Limb (tissue), 2 donors: ENCODE results near the gene PDZRN3.

Source experiments
- DNase-seq, 2 donors: peaks; one replicate each; pipeline ENCODE4 v3.0.0-alpha.2; 2016; ENCODE audit errors: extremely low spot score in 2 of 2

Gene PDZRN3

DNA sequence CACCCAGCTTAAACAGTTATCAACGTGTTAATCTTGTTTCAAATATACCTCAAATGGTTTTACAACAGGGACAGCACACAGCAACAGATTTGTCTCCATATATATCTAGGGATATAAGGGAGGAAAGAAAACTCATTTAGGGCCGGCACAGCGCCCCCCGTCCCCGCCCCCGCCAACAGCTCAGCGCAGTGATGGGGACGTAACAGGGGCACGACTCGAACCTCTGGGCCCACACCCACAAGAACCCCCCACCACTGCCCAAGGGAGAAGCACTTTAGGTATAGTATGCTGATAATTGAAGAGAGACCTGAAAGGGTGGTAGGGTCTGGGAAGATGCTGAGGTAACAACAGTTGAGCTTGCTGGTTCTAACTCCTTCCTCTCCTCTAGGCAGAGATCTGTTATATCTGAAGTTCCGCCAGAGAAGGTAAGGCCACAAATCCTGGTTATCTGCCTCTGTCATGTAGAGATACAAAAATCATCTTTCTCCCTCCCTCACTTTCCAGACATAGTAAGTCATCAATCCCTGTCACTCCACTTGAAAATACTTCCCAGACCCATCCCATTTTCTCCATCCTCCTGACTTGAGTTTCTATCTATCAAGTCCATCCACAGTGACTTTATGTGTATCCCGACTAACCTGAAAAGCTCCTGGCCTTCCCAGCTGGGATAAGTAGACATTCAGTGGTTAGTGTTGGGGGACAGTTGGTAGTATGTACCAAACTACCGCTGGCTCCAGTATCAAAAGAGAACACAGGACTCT is 126.9 kb downstream of the PDZRN3 start:
- DNase-seq = no peak

DNA sequence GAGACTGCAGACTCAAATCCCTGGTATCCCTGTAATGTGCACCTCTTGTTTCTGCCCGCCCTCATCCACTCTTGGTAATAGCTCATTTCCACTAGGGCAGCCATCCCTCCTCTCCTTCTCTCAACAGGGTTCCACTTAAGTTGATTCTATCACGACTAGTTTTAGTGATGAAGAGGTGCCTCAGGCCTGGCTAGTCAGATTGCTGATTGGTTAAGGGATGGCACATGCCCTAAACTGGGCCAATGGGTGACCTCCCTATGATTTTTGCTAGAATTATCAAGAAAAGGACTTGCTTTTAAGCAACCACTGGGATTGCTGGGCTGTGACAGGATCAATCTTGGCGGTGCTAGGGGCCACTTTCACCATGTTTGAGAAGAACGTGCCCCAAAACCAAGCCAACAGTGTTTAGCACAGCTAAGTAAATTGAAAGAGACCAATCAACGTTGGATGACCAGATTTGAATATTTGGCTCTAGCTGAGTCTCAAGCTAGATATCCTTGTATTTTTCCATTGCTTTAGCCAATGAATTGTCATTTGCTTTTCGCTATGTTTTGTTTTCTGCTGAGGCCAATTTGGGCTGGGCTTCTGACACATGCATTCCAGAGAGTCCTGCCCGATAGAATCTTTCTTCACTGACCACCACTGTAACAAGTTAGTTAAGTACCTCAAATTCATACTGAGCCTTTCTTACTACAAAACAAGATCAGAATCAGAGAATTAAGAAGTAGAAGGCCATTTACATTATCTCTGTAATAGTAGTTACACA is 131.0 kb downstream of the PDZRN3 start:
- no peak for DNase-seq

DNA sequence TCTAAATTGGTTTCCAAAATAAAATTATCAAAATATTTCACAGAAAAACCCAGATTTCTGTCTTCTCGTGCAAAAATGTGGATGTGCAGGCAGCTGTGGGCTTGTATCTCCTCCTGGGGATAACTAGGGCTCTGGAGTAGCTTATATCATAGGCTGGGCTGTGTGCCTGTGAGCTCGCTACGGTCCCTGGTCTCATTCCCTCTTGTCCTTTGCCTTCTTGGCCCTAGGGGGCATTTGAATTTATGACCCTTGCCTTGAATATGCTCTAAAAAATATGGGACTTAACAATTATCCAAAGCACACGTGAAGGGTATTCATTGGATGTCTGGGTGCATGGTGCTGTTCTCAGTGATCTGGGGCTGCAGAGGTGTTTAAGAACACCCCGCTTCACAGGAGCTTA is 132.6 kb downstream of the PDZRN3 start:
- no peak for DNase-seq

DNA sequence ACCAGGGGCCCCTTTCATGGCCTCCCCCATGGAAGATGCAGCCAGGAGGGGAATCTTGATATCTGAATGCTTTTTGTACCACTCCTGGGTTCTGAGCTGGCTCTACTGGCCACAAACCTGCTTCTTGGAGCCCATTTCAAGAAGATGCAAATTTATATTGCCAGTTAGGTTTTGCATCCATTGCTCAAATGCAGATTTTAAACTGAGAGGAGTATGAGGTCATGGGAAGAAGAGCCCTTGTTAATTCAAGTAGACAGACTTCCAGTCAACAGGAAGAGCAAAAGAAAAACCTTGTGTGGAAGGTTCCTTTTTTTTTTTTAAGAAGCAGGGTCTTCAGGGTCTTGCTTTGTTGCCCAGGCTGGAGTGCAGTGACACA is 133.5 kb downstream of the PDZRN3 start:
- no peak for DNase-seq

DNA sequence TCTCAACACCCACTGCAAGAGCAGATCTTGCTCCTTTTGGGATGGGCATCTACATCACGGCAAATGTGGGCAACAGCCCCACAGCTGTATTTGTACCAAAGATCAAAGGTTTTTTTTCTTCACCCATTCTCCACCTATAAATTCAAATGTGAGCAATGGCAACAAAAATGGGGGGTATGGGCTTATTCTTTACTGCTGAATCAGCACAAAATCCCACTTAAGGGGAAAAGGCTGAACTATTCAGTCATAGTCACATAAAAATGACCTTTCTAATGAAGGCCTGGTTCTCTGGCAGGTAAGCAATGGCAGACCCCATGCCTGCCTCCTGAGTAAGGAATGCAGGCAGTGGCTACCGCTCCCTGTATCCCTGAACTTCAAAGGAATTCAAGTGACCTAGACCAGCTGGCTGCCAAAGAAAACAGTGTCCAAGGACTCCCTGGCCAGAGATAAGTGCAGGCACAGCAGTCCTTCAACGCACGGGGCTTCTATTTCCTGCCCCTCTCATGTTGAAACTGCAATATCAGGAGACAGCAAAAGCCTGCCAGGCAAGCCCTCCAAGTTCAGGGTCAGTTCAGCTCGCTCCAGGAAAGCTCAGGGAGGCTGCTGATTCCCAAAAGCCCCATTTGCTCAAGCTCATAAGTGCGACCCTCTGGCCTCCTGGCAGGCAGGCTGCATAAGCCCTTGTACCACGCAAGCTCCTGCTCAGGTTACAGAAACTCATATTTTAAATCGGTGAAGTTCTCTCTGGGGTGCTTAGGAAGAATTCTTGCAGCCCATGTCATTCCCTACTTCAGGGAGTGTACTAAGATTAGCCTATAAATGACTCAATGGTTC is 134.1 kb downstream of the PDZRN3 start:
- no peak for DNase-seq

DNA sequence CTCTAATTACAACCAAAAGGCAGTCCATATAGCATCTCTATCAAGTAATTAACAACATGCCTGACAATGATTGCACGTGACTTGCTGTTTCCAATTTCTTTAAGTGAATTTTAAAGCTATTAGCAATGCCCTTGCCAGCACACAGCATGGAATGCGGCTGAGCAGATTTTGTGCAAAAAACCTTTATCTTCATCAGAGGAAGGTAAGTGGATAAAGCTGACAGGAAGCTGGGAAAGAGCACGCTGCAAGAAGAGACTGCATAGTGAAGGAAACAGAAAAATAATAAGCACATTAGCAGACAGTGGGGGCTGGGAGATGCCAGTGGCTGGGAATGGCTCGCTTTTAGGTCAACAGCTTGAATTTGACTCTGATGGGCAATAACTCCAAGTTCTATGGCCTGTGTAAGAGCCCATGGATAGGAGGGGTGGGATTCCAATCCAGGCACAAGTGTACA is 138.8 kb downstream of the PDZRN3 start:
- DNase-seq = no peak

DNA sequence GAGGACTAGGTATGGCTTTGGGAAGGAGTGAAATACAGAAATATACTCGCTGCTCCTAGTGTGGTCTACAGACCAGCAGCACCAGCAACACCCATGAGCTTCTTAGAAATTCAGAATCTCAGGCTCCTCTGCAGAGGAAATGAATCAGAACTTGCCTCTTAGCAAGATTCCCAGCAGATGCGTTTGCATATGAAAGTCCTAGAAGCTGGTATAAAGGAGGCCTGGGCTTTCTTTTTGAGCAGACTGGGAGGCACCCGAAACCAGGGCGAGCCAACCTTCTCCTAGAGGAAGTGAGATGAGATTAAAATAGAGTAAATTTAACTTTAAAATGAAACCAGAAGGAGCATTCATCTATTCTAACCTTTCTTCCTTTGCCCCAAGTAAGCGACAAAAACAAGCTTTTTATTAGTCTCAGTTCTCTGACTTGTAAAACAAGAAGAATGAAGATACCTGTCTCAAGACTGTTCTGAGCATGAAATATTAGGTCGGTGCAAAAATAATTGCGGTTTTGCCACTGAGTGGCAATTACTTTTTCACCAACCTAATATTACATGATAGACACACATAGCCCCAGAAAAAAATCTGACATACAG is 140.0 kb downstream of the PDZRN3 start:
- DNase-seq = no peak

DNA sequence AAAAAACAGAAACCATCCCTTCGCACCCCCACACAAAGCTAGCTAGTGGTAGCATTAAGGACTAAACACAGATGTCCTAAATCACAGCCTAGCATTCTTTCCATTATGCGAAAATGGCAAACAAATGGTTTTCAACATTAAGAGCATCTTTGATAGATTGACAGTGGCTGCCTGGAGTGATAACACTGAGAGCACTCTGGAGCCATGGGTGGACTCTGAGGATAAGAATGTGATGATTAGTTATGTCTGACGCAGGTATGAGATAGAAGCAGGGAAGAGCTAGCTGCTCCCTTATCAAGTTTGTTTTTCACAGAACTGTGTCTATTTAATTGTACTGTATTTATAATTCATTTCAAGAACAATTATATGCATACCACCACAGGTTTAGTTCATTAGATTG is 142.9 kb downstream of the PDZRN3 start:
- DNase-seq = no peak

DNA sequence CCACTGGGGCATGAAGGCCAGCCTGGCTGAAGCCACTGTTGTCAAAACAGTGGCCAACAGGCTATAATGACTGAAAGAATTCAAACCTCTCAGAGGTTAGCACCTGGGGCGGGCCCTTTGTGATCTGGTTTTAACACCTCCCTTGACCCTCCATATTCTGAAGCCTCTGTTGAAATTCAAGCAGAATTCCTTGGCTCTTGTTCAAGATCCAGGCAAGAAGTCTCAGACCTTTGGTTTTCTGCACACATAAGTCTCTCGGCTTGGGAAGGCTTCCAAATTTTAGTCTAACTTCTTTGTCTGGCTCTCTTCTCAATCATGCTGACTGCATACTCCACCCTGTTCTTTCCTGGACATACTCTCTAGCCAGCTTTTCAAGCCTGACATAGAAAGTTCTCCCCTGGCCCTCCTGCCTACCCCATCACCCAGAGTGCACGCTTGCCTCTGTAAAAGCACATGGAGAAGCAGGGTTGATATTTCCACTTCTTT is 144.5 kb downstream of the PDZRN3 start:
- DNase-seq = peak in 1 of 2 donors; percentile 18

DNA sequence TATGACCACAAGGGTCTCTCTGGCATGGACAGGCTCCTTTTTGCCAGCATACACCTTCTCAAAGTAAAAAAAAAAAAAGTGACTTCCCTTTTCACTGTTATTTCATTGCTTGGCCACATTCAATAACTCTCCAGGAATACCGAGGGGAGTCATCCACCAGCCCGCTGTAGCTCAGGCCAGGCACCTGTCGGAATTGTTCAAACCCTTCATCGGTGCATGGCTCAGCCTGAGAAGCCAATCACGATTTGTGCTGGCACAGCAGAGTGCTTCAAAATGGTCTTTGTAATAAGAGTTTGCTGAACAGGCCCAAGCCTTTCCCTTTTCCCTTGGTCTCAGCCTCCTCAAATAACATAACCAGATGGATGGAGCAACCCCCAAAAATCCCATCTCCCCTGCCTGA is 145.4 kb downstream of the PDZRN3 start:
- DNase-seq = no peak

DNA sequence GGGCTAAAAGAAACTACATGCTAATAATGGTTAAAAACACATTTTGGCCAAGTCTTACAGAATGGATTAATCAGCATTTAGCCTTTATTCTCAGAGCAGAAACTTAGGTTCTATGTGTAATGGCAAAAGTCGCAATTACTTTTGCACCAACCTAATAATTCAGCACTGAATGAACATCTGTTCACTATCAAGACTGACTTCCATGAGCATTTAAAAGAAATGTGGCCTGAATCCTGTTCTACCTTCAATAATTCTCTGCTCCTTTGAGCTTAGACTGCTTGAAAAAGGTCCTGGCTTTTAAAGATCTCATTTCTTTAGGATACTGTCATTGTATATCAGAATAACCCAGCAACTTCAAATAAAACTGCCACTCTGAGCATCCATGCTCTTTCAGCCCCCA is 145.9 kb downstream of the PDZRN3 start:
- no peak for DNase-seq

DNA sequence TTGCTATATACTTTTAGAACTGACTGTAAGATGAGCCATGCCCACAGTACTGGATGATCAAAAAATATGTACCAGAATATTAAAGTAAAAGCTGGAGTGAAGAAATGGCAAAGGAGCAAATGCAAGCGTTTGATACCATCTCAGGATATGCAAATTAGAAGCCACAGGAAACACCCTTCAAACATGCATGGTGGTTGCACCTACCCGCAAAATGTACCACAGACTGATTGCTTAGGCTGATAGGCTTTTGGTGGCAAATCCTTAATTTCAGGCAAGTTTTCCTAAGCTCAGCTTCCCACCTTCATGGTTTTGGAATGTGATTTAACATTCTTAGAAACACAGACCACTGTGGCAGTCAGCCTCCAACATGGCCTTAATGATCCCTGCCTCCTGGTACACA is 149.0 kb downstream of the PDZRN3 start:
- no peak for DNase-seq

DNA sequence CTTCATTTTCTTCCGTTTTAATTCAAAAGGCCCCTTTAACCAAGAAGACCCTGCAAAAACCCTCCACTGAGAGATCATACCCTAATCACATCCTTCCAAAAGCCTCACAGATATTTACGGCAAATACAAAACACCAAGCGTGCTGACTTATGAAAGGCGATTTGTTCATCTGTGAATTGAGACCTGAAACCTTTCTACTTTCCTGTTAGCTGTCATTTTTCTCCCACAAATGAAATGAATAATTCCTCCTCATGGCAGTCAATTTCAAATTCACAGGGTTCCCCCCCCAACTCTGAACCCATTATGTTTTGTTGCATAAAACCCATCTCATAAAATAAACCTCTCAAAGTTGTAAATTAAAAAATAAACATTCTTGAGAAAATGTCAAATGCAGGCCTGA is 149.6 kb downstream of the PDZRN3 start:
- no peak for DNase-seq

DNA sequence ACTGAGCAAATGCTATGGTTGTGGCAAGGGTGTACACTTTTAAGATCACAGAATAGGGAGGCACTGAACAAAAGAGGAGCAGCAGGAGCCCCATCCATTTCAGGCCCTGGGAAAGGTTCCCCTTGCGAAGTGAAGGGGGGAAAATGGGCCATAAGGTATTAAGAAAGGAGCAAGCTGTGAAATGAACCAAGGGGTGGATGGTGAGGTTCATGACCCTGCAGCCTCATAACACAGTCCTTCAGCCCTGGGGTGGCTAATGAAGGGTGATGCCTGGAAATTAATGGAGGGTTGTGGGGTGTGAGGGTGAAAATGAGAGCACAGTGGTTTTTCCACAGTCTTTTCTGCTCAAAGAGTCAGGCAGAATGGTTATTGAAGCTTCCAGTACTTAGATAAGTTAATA is 150.1 kb downstream of the PDZRN3 start:
- DNase-seq = no peak

DNA sequence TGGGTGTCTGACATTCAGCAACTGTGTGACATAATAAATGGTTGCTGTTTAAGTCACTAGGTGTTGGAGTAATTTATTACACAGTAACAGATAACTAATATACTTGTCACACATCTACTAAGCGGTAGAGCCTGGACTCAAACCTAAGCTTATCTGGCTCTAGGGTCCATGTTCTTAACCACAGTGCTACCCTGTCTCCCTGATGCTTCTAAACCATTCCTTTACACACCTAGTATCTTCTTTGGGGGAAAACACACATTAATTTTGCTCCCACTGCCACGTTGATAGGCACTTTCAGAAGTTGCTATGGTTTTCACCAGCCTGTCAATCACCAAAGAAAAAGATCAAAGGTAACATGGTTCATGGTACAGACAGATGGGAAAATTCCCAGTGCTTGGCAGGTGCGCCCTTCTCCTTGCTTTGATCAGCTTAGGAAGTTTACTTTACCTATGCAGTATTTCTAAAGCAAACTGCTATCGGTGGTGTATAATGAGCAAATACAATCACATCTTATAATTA is 150.8 kb downstream of the PDZRN3 start:
- no peak for DNase-seq

DNA sequence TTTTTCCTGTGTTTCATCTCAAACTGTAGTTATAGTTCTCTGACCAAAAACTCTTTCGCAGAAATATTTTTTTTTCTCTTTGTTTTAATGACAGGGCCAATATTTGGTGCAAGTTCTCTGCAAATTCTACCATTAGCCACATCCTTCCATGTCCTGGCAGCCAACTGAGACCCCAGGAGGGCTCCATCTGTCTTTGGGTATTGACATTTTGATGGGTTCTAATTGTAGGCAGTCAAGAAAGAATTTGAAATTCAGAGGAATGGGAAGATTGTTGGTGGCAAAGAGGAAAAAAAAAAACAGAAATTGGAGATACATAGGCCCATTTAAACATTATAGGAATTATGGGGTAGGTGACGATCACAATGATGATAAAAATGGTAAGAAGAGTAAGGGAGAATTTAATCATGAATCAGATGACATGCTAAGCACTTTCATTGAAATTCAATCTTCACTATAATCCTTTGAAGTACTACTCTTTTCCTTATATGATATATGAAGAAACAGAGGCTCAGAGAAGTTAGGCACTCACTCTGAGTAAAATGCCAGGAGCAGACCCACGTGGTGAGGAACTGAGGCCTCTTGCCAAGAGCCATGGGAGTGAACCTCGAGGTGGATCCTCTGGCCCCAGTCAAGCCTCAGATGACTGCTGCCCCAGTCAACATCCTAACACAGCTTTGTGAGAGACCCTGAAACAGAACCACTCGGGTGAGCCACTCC is 151.4 kb downstream of the PDZRN3 start:
- no peak for DNase-seq

DNA sequence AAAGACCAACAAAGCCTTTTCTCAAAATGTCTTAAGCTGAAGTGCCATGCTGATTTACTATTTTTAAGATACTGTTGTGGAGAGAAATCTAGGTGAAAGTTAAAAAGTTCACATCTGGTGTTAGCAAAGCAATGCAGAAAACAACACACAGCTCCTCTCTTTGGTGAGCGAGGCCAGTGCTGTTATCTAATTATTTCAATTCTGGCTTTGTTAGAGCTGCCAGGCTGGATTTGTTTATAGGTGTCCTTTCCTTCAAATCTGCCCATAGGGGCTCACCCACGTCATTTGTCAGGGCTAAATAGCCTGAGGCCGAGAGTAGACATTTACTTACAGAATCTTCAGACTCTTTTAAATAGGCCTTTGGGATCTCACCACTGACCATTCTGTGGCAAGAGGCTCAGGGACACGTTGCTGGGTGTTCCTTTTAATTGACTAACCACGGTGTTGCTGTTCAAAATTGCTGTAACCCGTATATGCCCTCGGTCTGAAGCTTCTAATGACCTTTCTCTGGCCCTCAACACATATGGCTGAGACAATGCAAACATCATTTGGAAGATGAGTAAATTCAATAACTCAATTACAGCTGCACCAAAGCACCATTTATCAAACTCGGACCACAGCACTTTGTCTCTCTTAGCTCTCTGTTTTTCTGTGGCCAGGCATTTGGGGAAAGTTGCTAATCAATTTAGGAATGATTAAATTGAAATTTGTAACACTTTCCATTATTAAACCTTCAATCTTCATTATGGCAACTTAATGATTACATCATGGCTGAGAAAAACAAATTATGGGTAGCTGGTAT is 152.6 kb downstream of the PDZRN3 start:
- DNase-seq = no peak

DNA sequence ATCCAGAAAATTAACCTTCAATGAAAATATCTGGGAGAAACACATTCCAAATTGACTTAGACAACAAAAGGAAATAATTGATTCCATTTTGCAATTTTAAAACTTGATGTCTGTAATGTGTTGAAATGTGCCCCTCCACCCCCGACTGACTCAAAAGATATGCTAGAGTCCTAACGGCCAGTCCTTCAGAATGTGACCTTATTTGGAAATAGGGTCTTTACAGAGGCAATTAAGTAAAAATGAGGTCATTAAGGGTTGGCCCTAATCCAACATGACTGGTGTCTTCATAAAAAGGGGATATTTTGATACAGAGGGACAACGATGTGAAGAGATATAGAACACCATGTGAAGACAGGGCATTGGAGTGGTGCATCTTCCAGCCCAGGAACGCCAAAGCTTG is 153.9 kb downstream of the PDZRN3 start:
- no peak for DNase-seq

DNA sequence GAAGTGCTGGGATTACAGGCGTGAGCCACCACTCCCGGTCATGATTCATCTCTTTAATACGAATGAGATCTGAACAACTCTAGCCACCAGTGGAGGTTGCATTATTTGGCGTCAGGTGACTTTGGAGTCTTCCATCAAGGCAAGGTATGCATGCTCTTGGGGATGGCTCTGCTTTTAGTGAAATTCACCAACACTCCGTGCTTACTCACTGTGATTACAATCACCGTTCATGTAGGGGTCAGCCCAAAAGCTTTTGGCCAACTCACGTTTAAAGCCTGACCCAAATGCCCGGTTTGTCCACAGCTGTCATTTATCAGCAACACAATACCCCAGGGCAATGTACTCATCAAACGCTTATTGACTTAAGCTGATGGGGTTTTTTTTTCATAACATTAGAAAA is 155.4 kb downstream of the PDZRN3 start:
- DNase-seq = no peak

DNA sequence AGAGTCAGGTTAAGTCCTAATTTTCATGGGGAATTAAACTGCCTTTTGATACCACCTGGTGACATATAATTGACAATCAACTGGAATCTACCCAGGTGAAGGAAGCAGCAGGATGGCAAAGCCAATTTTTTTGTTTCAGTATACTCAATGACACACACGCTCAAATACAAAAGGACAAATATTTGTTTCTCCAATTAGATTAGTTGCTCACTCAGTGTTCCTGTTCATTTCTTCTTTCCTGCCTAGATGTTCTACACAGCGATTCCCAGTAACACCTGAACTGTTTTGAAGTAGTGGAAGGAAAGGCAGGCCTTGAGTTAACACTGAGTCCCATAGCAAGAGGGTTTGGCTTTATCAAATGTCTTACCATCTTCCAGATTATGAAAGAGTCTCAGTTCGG is 157.5 kb downstream of the PDZRN3 start:
- no peak for DNase-seq
